ENCODE data around the gene TJP1. TPM values are rescaled to one million over a fixed set of nuclear protein-coding genes. Genes with fewer than 3 reads are reported as not detected.
A peak's percentile ranks its signal among the peaks of the same experiment; 100 is the strongest.

The TJP1 gene
- total RNA-seq, 1 experiment from 2014 or later: 67.0 TPM

DNA sequence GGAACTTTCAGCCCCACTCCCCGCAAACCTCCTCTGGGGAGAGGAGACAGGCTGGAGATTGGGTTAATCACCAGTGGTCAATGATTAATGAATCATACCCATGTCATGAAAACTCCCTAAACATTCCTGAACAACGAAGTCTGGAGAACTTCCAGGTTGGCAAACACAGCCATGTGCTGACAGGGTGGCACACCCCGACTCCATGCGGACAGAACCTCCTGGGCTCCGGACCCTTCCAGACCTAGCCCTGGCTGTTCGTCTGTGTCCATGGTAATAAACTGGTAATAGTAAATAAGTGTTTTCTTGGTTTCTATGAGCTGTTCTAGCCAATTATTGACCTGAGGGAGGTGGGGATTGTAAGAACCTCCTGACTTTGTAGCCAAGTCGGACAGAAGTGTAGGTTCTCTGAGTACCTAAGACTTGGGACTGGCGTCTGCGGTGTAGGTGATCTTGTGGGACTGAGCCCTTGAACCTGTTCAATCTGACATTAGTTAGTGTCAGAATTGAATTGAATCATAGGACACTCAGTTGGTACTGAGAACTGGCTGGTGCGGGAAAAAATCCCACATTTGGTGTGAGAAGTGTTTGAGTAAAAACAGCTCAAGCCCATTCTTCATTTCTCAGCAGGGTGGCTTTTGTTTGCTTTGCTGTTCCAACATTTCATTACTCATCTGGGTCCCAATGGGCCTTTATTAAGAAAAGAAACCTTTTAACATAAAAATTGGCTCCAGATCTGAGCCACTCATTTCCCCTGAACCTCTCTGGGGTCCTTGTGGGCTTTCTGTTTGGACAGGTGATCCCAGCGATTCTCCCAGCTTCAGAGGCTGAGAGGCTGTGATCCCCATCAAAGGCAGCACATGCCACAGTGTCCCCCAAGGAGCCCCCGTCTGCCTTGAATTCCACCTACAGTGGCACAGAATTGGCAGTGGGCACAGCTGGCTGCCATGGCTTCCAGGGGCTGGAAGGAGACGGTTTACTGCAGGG lies 151.0 kb downstream of the TJP1 start:
- peak; percentile 74 for ATAC-seq
- peak; percentile 99 for DNase-seq
- intact Hi-C loops (cut with micrococcal nuclease): loop anchor here (1.0 kb wide), 4 partner anchors 22 to 267 kb away; no protein-coding TSS in a partner anchor
- POLR2A ChIA-PET (ENCODE audit: unreplicated experiment): no interaction called here
- H3K9me3 ChIP-seq (ENCODE audit: low read length): no peaks in the 10 kb centered on the region
- H3K36me3 ChIP-seq (ENCODE audit: low read depth, low read length): no peaks in the 10 kb centered on the region
- BruUV-seq (replicated peaks): TSS peak; percentile 94
- peaks cover 4% of the 10 kb centered on the region for H3F3A ChIP-seq (ENCODE audit: low read length, unreplicated experiment)
- H2AFZ ChIP-seq (ENCODE audit: low read length): peak overlapping the region; percentile 52
- no peaks in the 10 kb centered on the region for H3K9me2 ChIP-seq (replicated peaks; ENCODE audit: low read length)
- CTCF ChIA-PET: interaction anchor here (0.7 to 1.0 kb wide), 2 partner anchors 75 to 372 kb away, joined by 3 read pairs; no protein-coding TSS in a partner anchor
- peak overlapping the region; percentile 88 for H3K4me2 ChIP-seq (ENCODE audit: low read length)
- peaks cover 55% of the 10 kb centered on the region for H3K4me1 ChIP-seq (ENCODE audit: insufficient read depth, low read length)
- no peak for TF ChIP-seq EZH2phosphoT487 (IDR thresholded peaks at IDR 0.05; ENCODE audit: borderline replicate concordance, low read length)
- TF ChIP-seq, protein P1, sequence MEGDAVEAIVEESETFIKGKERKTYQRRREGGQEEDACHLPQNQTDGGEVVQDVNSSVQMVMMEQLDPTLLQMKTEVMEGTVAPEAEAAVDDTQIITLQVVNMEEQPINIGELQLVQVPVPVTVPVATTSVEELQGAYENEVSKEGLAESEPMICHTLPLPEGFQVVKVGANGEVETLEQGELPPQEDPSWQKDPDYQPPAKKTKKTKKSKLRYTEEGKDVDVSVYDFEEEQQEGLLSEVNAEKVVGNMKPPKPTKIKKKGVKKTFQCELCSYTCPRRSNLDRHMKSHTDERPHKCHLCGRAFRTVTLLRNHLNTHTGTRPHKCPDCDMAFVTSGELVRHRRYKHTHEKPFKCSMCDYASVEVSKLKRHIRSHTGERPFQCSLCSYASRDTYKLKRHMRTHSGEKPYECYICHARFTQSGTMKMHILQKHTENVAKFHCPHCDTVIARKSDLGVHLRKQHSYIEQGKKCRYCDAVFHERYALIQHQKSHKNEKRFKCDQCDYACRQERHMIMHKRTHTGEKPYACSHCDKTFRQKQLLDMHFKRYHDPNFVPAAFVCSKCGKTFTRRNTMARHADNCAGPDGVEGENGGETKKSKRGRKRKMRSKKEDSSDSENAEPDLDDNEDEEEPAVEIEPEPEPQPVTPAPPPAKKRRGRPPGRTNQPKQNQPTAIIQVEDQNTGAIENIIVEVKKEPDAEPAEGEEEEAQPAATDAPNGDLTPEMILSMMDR (conservative IDR thresholded peaks at IDR 0.05; ENCODE audit: low read depth, low read length): no peak
- no peak for TF ChIP-seq EZH2 (IDR thresholded peaks at IDR 0.05; ENCODE audit: low read length, unreplicated experiment)
- H3K9ac ChIP-seq (ENCODE audit: low read length): peak overlapping the region; percentile 96
- no peaks in the 10 kb centered on the region for H4K20me1 ChIP-seq (ENCODE audit: low read length)
- no peaks in the 10 kb centered on the region for H3K79me2 ChIP-seq (ENCODE audit: low read length)
- peak overlapping the region; percentile 99 for H3K27ac ChIP-seq (ENCODE audit: low read length)
- H3K27me3 ChIP-seq (ENCODE audit: low read length): no peaks in the 10 kb centered on the region
- H3K4me3 ChIP-seq (ENCODE audit: low read length): peak overlapping the region; percentile 63

DNA sequence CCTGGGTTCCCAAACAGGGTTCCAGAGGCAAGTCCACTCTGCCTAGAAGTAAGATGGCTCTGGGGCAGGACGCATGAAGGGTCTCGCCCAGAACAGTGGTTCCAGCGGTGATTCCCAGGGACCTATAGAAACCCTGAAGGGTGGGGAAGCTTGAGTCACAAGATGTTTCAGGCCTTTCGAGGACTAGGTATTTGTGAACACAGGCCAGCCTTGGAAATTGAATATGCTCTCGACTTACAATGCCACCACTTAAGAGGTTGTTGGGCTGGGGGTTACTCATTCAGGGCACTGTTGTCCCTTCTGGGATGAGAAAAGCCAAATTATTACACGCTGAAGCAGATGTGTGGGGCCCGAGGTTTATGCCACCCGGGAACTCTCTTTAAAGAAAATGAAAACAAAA lies 152.0 kb downstream of the TJP1 start:
- Histone ChIP-seq H3K27me3 (ENCODE audit: low read length) (no peaks in the 10 kb centered on the region), H3K79me2 (ENCODE audit: low read length) (no peaks in the 10 kb centered on the region), H3K36me3 (ENCODE audit: low read depth, low read length) (no peaks in the 10 kb centered on the region), H3F3A (ENCODE audit: low read length, unreplicated experiment) (peaks cover 4% of the 10 kb centered on the region), H3K27ac (ENCODE audit: low read length) (peak overlapping the region; percentile 99), H2AFZ (ENCODE audit: low read length) (no peak overlapping the region), H4K20me1 (ENCODE audit: low read length) (no peaks in the 10 kb centered on the region), H3K9ac (ENCODE audit: low read length) (peak overlapping the region; percentile 96), H3K4me2 (ENCODE audit: low read length) (peak overlapping the region; percentile 88), H3K9me3 (ENCODE audit: low read length) (no peaks in the 10 kb centered on the region), H3K4me3 (ENCODE audit: low read length) (no peak overlapping the region), H3K4me1 (ENCODE audit: insufficient read depth, low read length) (peaks cover 47% of the 10 kb centered on the region), H3K9me2 (replicated peaks; ENCODE audit: low read length) (no peaks in the 10 kb centered on the region)
- peak; percentile 48 for DNase-seq
- CTCF ChIA-PET: no interaction called here
- ATAC-seq: no peak
- POLR2A ChIA-PET (ENCODE audit: unreplicated experiment): no interaction called here
- TF ChIP-seq EZH2 (IDR thresholded peaks at IDR 0.05; ENCODE audit: low read length, unreplicated experiment) (no peak), EZH2phosphoT487 (IDR thresholded peaks at IDR 0.05; ENCODE audit: borderline replicate concordance, low read length) (no peak)
- TF ChIP-seq, protein P1 (conservative IDR thresholded peaks at IDR 0.05; ENCODE audit: low read depth, low read length): no peak
- BruUV-seq (replicated peaks): no TSS peak
- intact Hi-C loops (cut with micrococcal nuclease): no loop called here

DNA sequence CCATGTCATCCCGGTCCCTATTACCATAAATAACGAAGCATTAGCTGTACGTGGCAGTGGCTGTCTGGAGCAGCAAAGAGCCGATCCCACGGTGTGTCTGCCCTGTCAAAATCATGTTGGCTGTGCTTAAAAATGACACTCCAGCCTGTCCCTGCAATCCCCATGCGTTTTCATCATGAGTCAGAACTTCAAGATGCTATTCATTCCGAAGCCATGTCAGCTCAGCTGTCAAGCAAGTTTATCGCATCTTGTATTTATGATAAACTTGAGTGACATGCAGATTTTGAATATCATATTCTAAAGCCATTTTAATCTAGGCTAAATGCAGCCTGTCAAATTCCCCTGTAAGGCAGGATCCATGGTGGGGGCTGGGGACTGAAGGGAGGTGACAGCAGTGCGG lies 152.4 kb downstream of the TJP1 start:
- H3K27me3 ChIP-seq (ENCODE audit: low read length): no peaks in the 10 kb centered on the region
- no peaks in the 10 kb centered on the region for H3K9me2 ChIP-seq (replicated peaks; ENCODE audit: low read length)
- no peaks in the 10 kb centered on the region for H3K9me3 ChIP-seq (ENCODE audit: low read length)
- BruUV-seq (replicated peaks): no TSS peak
- no peaks in the 10 kb centered on the region for H4K20me1 ChIP-seq (ENCODE audit: low read length)
- no peaks in the 10 kb centered on the region for H3K36me3 ChIP-seq (ENCODE audit: low read depth, low read length)
- ATAC-seq (peak; percentile 9; the same call in 1 of the 2 replicates), DNase-seq (peak; percentile 86)
- H3K4me2 ChIP-seq (ENCODE audit: low read length): peak overlapping the region; percentile 88
- peaks cover 47% of the 10 kb centered on the region for H3K4me1 ChIP-seq (ENCODE audit: insufficient read depth, low read length)
- peak overlapping the region; percentile 96 for H3K9ac ChIP-seq (ENCODE audit: low read length)
- ChIA-PET POLR2A (ENCODE audit: unreplicated experiment) (no interaction called here), CTCF (no interaction called here)
- peak overlapping the region; percentile 99 for H3K27ac ChIP-seq (ENCODE audit: low read length)
- intact Hi-C loops (cut with micrococcal nuclease): no loop called here
- TF ChIP-seq EZH2phosphoT487 (IDR thresholded peaks at IDR 0.05; ENCODE audit: borderline replicate concordance, low read length) (no peak), EZH2 (IDR thresholded peaks at IDR 0.05; ENCODE audit: low read length, unreplicated experiment) (no peak)
- H3K79me2 ChIP-seq (ENCODE audit: low read length): no peaks in the 10 kb centered on the region
- H3K4me3 ChIP-seq (ENCODE audit: low read length): no peak overlapping the region
- H2AFZ ChIP-seq (ENCODE audit: low read length): no peak overlapping the region
- H3F3A ChIP-seq (ENCODE audit: low read length, unreplicated experiment): peaks cover 4% of the 10 kb centered on the region

Measured in PC-3 (cell line).